Urinary bladder (tissue), 4 donors: ENCODE data around the gene FUT3. TPM values are rescaled to one million over a fixed set of nuclear protein-coding genes. Genes with fewer than 3 reads are reported as not detected.

Source experiments
- DNase-seq: peaks from one replicate; pipeline ENCODE4 v3.0.0-alpha.2; 2015; ENCODE audit errors: extremely low spot score
- H3K27ac ChIP-seq: one replicate; pipeline ENCODE4 v1.5.1; 2013; ENCODE audit warnings: low read depth, mild to moderate bottlenecking, moderate library complexity
- H3K36me3 ChIP-seq: one replicate; pipeline ENCODE4 v1.6.1; 2013; ENCODE audit warnings: mild to moderate bottlenecking, moderate library complexity; ENCODE audit not compliant: insufficient read depth
- H3K4me1 ChIP-seq: one replicate; pipeline ENCODE4 v1.6.1; 2013; ENCODE audit warnings: mild to moderate bottlenecking, moderate library complexity; ENCODE audit not compliant: insufficient read depth
- H3K4me3 ChIP-seq: one replicate; pipeline ENCODE4 v1.5.1; 2013; ENCODE audit warnings: low read depth, low read length
- WGBS: extraction: QIAGEN DNeasy Blood & Tissue Kit; methylation state at CpG from one replicate; pipeline ENCODE4 v1.1.7; 2013; 5-methylcytosine and 5-hydroxymethylcytosine counted together
- polyA plus RNA-seq: library from polyadenylated mRNA; stranded (reverse); fragments of 200-250 nt; gene quantifications from one replicate; pipeline ENCODE4 v1.2.3, GENCODE V29; 2013
- total RNA-seq: library from RNA; depleted of rRNA; stranded (reverse); fragments of >200 nt; gene quantifications from one replicate; pipeline ENCODE4 v1.2.3, GENCODE V29; 2014
- donor health status: healthy with polysubstance abuse.
- donor health status: healthy.

Gene FUT3
- total and polyA plus RNA-seq, 2 donors: 0.29 to 0.63 TPM

GRCh38 chr19:5803441-5803751, 47.9 kb downstream of the FUT3 start:
- no peak for DNase-seq
- 7% methylated on average over 8 of the region's 8 CpGs for WGBS
- H3K4me1 ChIP-seq: no peaks in the 10 kb centered on the region
- no peak overlapping the region for H3K27ac ChIP-seq
- H3K36me3 ChIP-seq: no peaks in the 10 kb centered on the region
- H3K4me3 ChIP-seq: peak overlapping the region; percentile 16

GRCh38 chr19:5801796-5802619, 49.2 kb downstream of the FUT3 start:
- Histone ChIP-seq H3K4me1 (no peaks in the 10 kb centered on the region), H3K27ac (no peak overlapping the region), H3K36me3 (no peaks in the 10 kb centered on the region), H3K4me3 (no peak overlapping the region)
- 16% methylated on average over 33 of the region's 33 CpGs for WGBS
- DNase-seq: peak; percentile 42

- Histone ChIP-seq H3K4me3 (no peak overlapping the region), H3K36me3 (no peaks in the 10 kb centered on the region), H3K4me1 (no peaks in the 10 kb centered on the region), H3K27ac (no peak overlapping the region)
- DNase-seq: no peak
- 77% methylated on average over 17 of the region's 17 CpGs for WGBS
Observed at GRCh38 chr19:5800361-5801270, 50.6 kb downstream of the FUT3 start.

GRCh38 chr19:5799247-5800241, 51.7 kb downstream of the FUT3 start:
- H3K4me3 ChIP-seq: no peak overlapping the region
- DNase-seq: no peak
- no peaks in the 10 kb centered on the region for H3K4me1 ChIP-seq
- no peaks in the 10 kb centered on the region for H3K36me3 ChIP-seq
- H3K27ac ChIP-seq: no peak overlapping the region
- 53% methylated on average over 37 of the region's 37 CpGs for WGBS

GRCh38 chr19:5798244-5798643, 53.0 kb downstream of the FUT3 start:
- no peak overlapping the region for H3K4me3 ChIP-seq
- WGBS: 90% methylated on average over 8 of the region's 8 CpGs
- H3K27ac ChIP-seq: no peak overlapping the region
- no peaks in the 10 kb centered on the region for H3K36me3 ChIP-seq
- no peaks in the 10 kb centered on the region for H3K4me1 ChIP-seq
- DNase-seq: no peak

GRCh38 chr19:5795382-5795919, 55.8 kb downstream of the FUT3 start:
- WGBS: 91% methylated on average over 7 of the region's 7 CpGs
- Histone ChIP-seq H3K4me1 (no peaks in the 10 kb centered on the region), H3K27ac (no peak overlapping the region), H3K36me3 (no peaks in the 10 kb centered on the region), H3K4me3 (no peak overlapping the region)
- no peak for DNase-seq

- H3K27ac ChIP-seq: no peak overlapping the region
- H3K4me1 ChIP-seq: no peaks in the 10 kb centered on the region
- no peak overlapping the region for H3K4me3 ChIP-seq
- peaks cover 3% of the 10 kb centered on the region for H3K36me3 ChIP-seq
- DNase-seq: no peak
- 91% methylated on average over 3 of the region's 3 CpGs for WGBS
Observed at GRCh38 chr19:5793188-5793587, 58.1 kb downstream of the FUT3 start.

Other genes with a start within 250 kb of the FUT3 start
- 47.9 TPM for gene SAFB2, start 228.7 kb downstream of the FUT3 start, total RNA-seq
- gene SAFB2, start 228.7 kb downstream of the FUT3 start, polyA plus RNA-seq: 53.5 TPM
- 63.3 TPM for gene SAFB, start 228.4 kb downstream of the FUT3 start, total RNA-seq
- 69.3 TPM for gene SAFB, start 228.4 kb downstream of the FUT3 start, polyA plus RNA-seq
- gene MICOS13, start 170.9 kb downstream of the FUT3 start, total RNA-seq: 18.8 TPM
- 98.4 TPM for gene MICOS13, start 170.9 kb downstream of the FUT3 start, polyA plus RNA-seq
- gene HSD11B1L, start 170.4 kb downstream of the FUT3 start, total RNA-seq: 3.6 TPM
- 17.5 TPM for gene HSD11B1L, start 170.4 kb downstream of the FUT3 start, polyA plus RNA-seq
- gene RPL36, start 161.2 kb downstream of the FUT3 start, total RNA-seq: 287 TPM
- 1,053 TPM for gene RPL36, start 161.2 kb downstream of the FUT3 start, polyA plus RNA-seq
- 21.7 TPM for gene LONP1, start 131.3 kb downstream of the FUT3 start, total RNA-seq
- 58.9 TPM for gene LONP1, start 131.3 kb downstream of the FUT3 start, polyA plus RNA-seq
- gene CATSPERD, start 130.8 kb downstream of the FUT3 start, total RNA-seq: not detected
- not detected for gene CATSPERD, start 130.8 kb downstream of the FUT3 start, polyA plus RNA-seq
- gene PRR22, start 66.7 kb downstream of the FUT3 start, total RNA-seq: 0.48 TPM
- 2.3 TPM for gene PRR22, start 66.7 kb downstream of the FUT3 start, polyA plus RNA-seq
- gene DUS3L, start 60.3 kb downstream of the FUT3 start, total RNA-seq: 9.6 TPM
- gene DUS3L, start 60.3 kb downstream of the FUT3 start, polyA plus RNA-seq: 32.8 TPM
- gene NRTN, start 46.4 kb downstream of the FUT3 start, total RNA-seq: 2.5 TPM
- gene NRTN, start 46.4 kb downstream of the FUT3 start, polyA plus RNA-seq: 9.8 TPM
- not detected for gene FUT6, start 11.7 kb downstream of the FUT3 start, total RNA-seq
- gene FUT6, start 11.7 kb downstream of the FUT3 start, polyA plus RNA-seq: 0.03 TPM
- not detected for gene FUT5, start 19.1 kb upstream of the FUT3 start, total RNA-seq
- gene FUT5, start 19.1 kb upstream of the FUT3 start, polyA plus RNA-seq: not detected
- gene NDUFA11, start 52.3 kb upstream of the FUT3 start, total RNA-seq: 114 TPM
- gene NDUFA11, start 52.3 kb upstream of the FUT3 start, polyA plus RNA-seq: 520 TPM
- gene VMAC, start 53.4 kb upstream of the FUT3 start, total RNA-seq: 10.7 TPM
- gene VMAC, start 53.4 kb upstream of the FUT3 start, polyA plus RNA-seq: 6.5 TPM
- 26.5 TPM for gene CAPS, start 62.8 kb upstream of the FUT3 start, total RNA-seq
- gene CAPS, start 62.8 kb upstream of the FUT3 start, polyA plus RNA-seq: 41.9 TPM
- 44.2 TPM for gene RANBP3, start 126.7 kb upstream of the FUT3 start, total RNA-seq
- gene RANBP3, start 126.7 kb upstream of the FUT3 start, polyA plus RNA-seq: 106 TPM